NCI-H2029 (cell line): Measurements from ENCODE around the gene AP1G2.

Source experiments
- DNase-seq: peaks from one replicate; lab custom pipeline; 2025; lab: John Stamatoyannopoulos, UW

AP1G2 gene

DNA sequence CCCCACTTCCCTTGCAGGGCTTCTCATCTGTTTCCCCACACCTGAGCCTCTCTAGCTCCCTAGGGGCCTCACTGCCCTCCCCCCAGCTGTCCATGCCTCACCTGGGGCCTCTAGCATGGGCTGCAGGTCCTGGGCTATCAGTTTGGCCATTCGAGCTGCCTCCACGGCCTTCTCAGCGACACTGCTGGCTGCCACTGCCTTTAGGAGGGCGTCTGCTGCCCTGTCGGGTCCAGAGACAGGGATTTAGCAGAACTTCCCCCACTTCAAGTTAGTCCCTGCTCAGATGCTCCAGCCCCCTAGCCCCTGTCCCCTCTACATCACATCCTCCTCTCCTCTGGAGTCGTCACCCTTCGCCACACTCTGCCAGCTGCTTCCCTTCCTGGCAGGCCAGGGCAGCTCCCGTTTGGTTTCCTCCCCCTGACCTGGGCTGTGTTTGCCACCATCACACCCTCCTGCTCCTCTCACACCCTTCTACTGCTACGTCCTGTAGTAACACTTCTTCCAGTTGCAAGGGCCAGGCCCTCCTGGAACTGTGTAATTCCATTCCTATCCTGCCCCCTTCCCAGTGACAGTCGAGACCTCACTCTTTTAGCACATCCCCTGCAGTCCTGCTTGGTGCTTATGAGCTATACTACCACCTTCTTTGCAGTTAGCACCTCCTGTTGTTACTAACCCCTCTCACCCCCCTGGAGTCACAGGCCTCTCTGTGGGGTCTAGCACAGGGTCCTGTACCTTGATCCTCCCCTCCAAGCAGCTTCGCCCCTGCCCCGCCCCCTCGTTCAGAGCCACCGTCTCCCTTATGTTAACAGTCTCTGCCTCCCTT lies 4.3 kb upstream of the AP1G2 start:
- no peak for DNase-seq

GRCh38 chr14:23570806-23571483 lies 3.4 kb upstream of the AP1G2 start:
- no peak for DNase-seq

DNA sequence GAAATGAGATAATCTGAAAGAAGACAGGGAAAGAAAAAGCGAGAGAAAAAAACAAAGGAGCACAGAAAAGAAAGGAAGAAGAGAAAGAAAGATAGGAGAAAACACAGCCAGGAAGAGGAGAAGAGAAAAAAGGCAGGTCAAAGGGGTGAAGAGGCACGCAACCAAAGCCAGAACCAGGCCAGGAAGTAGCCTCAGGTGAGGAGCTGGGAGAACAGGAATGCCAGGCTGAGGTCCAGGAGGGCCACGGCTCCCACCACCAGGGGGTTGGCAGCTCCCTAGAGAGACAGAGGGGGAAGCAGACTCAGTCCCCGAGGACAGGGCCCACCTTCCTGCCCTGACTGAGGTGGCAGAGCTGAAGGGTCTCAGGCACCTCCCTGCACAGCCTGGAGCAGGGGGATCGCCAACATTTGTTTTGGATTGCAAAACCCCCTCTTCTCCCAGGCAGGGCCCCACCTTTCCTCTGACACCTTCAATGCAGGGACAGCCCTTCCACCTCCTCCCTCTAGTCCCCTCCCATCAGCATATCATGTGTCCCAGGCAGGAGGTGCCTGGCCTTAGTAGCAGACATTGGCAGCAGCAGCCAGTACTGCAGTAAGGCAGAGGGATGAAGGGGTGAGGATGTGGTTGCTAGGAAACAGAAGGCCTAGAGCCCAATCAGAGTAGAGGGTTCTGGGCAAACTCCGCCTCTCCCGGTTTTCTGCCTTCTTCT lies 2.0 kb upstream of the AP1G2 start:
- DNase-seq, result no peak

GRCh38 chr14:23568600-23569331 lies 1.2 kb upstream of the AP1G2 start:
- DNase-seq, result no peak

DNA sequence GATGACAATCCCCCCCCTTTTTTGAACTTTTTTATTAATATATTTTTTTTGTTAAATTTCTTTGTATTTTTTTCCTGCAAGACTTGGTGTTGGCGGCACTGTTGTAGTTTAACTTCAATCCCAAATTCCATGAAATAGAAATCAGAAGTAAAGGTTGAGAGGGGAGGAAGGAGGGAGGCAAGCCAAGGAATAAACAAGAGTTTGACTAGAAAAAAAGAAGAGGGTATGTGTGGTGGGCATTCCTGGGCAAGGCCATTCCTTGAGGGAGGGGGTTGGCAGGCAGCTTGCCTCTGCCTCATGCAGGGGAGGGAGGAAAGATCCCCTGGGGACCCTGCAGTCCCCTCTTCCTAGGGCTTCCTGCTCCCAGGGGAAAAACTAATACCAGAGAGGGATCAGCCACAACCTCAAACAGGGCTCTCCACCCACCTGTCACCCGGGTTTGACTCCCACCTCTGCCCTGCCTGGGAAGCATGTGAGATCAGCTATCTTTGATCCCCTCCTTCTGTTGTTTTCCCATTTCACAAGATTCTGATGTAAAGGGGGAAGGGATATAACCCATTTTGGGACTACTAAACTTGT lies 519 bp upstream of the AP1G2 start:
- DNase-seq, result no peak

GRCh38 chr14:23566778-23567185 lies 809 bp downstream of the AP1G2 start:
- no peak for DNase-seq

- no peak for DNase-seq
These were observed 1.3 kb downstream of the AP1G2 start for GRCh38 chr14:23566112-23566777.

- DNase-seq, result no peak
These were observed 2.0 kb downstream of the AP1G2 start for GRCh38 chr14:23565626-23566025.

DNA sequence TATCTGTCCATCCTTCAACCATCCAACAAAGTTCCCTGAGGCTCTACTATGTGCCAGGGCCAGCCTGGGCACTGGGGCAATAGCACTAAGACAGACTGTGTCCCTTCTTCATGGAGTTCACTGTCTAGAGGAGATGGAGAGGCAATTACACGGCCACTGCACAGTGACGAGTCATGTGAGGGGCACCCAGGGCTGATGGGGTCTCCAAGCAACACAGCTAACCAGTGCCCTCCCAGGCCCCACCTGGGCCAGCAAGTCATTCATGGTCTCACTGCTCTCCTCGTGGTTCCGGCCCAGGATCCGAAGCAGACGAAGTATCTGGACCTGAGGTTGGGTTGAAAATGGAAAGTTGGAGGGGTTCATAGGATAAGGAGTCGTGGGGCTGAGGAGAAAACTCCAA lies 2.7 kb downstream of the AP1G2 start:
- DNase-seq, result no peak

- no peak for DNase-seq
These were observed 3.3 kb downstream of the AP1G2 start for GRCh38 chr14:23564181-23564812.

DNA sequence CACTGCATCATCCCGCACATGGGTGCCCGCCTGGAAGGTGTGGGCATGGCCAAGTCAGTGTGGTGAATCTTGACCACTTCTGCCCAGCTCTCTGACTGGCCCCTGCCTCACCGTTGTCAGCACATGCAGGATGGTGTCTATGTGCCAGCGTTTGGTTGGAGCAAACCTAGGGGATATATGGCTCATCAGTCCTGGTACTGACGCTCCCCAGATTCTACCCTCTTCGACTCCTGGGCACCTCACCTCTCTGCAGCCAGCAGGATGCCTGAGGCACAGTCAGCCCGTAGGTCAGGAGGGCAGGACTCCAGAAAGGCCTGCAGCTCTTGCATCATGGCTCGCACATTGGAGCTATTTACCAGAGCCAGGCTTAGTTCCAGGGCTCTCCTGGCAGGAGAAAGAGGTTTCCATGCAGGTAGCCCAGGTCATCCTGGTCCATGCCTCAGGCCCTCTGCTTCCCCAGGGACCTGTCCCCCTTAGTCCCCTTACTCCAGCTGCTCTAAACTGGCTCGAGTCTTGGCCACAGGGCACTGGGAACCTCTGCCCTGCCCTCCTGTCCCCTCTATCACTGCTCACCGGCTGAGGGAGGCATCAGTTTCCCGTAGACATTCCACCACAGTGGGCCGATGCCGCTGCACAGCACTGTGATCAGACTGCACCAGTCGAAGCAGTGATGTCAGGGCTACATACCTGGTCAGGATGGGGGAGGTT lies 4.0 kb downstream of the AP1G2 start:
- DNase-seq, result no peak

- DNase-seq, result peak; percentile 66
These were observed 4.6 kb downstream of the AP1G2 start for GRCh38 chr14:23562822-23563472.

DNA sequence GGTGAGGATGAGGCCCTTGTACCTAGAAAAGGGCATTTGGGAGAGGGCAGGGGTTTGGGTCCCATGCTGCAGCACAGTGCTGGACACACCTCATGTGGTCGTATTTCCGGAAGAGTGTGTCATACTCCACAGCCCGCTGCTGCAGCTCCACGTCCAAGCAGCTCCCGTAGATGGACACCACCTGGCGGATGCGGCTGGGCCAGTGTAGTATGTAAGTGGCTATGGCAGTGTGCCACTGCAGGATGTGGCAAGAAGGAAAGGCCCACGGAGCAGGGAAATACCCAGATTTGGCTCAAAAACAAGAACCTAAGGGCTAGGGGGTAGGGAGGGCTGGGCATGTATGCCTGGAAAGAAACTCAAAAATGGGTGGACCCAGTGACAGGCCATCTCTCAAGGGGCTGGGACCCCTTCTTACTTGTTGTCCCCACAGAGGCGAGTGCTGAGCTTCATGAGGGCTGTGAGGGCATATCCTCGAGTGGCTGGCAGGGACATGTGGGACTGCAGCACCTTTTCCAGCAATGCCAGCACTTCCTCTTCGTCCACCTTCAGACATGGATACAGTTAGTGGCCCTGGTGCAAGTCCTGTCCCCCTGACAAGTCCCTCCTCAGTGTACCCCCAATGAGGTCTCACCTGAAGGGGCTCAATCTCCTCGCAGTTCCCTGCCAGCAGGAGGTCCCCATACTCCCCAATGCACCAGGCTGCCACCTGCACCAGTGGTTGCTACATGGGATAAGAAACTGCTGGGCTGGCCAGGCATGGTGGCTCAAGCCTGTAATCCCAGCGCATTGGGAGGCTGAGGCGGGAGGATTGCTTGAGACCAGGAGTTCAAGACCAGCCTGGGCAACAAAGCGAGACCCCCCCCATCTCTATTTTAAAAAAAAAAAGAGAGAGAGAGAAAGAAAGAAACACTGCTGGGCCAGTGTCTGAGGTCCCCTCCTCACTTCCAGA lies 5.4 kb downstream of the AP1G2 start:
- DNase-seq, result peak; percentile 92

- no peak for DNase-seq
These were observed 6.3 kb downstream of the AP1G2 start for GRCh38 chr14:23561259-23561658.

DNA sequence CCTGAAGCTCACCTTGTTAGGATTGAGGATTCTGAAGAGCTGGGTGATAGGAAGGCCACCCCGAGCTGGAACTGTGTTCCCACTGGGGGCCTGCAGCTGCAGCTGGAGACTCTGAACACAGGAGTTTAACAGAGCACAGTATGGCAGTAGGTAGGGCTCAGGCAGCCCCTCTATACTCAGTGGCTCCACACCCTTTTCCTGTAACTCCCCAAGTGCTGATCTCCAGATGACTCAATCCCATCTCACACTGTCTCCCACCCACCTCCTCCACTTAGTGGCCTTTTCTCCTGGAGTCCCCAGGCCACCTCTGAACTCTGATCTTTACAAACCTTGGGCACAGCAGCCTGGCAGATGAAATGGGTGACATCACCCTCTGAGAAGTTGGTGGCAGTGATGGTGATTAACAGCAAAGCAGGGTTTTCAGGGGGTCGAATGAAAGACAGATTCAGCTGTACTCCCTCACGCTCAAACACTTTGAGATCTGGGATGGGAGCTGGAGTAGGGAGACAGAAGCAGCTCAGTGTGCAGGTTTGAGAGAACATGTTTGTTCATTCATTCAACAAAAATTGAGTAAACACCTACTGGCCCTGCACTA lies 7.6 kb downstream of the AP1G2 start:
- DNase-seq, result no peak

DNA sequence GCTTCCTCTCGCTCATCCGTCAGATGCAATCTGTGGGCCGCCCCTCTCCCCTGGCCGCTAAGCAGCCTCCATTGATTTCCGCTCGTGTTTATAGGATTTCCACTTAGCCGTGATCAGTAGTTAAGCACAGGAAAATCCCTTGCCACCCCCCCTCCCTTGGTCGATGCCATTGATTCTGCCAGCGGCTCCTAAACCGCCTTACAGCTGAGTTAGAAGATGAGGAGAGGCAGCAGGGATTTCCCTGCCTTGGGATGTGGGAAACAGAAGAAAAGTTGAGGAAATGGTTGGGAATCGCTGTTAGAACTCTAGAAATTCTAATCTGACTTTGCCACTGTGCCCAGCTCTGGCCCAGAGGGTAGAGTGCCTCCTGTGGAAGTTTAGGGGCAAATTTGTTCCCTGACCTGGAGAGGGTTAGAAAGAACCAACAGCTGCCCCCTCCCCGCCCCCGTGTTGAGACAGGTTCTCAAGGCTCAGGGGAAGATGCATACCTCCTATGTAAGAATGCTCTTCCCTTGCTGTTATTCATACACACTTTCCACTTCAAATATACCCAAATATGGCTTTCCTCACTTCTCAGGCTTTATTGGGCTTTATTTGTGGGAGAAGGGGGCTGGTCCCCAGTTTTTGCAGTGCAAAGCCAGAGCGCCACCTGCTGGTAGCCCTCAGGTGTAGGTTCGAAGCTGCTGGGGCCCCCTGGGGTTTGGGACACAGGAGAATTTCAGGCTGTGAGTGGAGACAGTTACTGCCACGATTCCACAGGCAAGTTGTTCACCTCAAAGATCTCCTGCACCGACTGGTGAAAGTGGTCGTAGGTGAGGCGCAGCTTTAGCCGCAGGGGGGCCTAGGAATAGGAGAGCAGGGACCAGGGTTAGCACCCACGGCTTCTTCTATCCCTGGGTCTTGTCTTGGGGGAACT lies 8.3 kb downstream of the AP1G2 start:
- DNase-seq, result no peak
